AG10803 (cell line): ENCODE results near the gene DROSHA.
"Not testable (repeated sequence)": the region's sequence is repeated elsewhere in the genome, so short reads cannot be mapped to it uniquely, and the experiment has no call there.

ENCODE experiments used
- DNase-seq: peaks from one replicate; pipeline ENCODE4 v3.0.0; 2010; ENCODE audit warnings: low read depth
- H3K4me3 ChIP-seq: 2 replicates; pipeline ENCODE4 v1.5.1; 2011; ENCODE audit warnings: mild to moderate bottlenecking, low read length, control low read depth
- TF ChIP-seq, protein P1 (sequence below): conservative IDR thresholded peaks from 2 replicates; pipeline ENCODE4 v1.5.1; 2011; ENCODE audit warnings: mild to moderate bottlenecking, low read length, control low read depth, inconsistent platforms

Gene DROSHA

GRCh38 chr5:31396611-31397295, 135.1 kb downstream of the DROSHA start:
- TF ChIP-seq, protein P1, sequence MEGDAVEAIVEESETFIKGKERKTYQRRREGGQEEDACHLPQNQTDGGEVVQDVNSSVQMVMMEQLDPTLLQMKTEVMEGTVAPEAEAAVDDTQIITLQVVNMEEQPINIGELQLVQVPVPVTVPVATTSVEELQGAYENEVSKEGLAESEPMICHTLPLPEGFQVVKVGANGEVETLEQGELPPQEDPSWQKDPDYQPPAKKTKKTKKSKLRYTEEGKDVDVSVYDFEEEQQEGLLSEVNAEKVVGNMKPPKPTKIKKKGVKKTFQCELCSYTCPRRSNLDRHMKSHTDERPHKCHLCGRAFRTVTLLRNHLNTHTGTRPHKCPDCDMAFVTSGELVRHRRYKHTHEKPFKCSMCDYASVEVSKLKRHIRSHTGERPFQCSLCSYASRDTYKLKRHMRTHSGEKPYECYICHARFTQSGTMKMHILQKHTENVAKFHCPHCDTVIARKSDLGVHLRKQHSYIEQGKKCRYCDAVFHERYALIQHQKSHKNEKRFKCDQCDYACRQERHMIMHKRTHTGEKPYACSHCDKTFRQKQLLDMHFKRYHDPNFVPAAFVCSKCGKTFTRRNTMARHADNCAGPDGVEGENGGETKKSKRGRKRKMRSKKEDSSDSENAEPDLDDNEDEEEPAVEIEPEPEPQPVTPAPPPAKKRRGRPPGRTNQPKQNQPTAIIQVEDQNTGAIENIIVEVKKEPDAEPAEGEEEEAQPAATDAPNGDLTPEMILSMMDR: no peak
- H3K4me3 ChIP-seq: no peak overlapping the region
- no peak for DNase-seq

GRCh38 chr5:31395450-31396045, 136.3 kb downstream of the DROSHA start:
- DNase-seq, H3K4me3 ChIP-seq: not testable (repeated sequence)

- DNase-seq: no peak
- H3K4me3 ChIP-seq: no peak overlapping the region
- TF ChIP-seq, protein P1: no peak
Observed at GRCh38 chr5:31393126-31393525, 138.8 kb downstream of the DROSHA start.

DNA sequence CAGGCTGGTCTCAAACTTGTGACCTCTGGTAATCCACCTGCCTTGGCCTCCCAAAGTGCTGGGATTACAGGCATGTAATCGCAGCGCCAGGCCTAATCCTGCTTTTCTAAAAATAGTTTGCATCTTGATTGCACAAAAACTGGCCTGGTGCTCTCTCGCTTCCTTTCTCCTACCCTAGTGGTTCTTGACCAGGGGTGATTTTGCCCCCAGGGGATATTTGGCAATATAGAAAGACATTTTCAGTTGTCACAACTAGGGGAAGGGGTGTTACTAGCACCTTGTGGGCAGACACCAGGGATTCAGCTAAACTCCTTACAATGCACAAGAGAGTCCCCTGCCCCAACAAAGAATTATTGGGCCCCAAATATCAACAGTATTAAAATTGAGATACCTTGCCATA, 139.8 kb downstream of the DROSHA start:
- H3K4me3 ChIP-seq: no peak overlapping the region
- no peak for DNase-seq
- TF ChIP-seq, protein P1: no peak

GRCh38 chr5:31390256-31390655, 141.6 kb downstream of the DROSHA start:
- DNase-seq: no peak
- TF ChIP-seq, protein P1: no peak
- H3K4me3 ChIP-seq: no peak overlapping the region

DNA sequence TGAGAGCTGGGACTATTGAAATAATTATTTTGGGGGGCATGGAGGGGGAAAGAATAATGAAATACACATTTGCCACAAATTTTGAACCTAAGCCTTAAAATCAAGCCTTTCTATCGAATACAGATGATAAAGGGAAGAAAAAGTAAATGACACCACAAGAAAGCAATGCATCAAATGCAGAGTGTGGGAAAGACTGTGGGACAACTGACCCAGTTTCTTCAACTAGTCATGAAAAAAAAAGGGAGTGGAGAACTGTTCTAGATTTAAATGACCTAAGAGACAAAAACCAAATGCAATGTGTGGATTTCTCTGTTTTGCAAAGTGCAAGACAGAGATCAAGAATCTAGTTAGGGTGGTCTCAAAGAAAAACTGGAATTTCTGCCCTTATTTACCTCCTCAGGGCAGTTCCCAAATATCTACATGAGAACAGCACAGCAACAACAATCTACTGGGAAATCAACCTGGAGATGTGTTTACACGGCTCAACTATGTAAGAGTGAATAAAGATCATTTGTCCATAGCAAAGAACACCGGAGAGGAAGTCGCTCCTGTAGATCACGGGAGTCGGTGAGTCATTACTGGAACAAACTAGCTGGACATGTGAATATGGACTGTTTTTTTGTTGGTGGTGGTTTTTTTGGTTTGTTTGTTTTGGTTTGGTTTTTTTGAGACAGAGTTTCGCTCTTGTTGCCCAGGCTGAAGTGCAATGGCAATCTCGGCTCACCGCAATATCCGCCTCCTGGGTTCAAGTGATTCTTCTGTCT, 145.9 kb downstream of the DROSHA start:
- TF ChIP-seq, protein P1: no peak
- no peak overlapping the region for H3K4me3 ChIP-seq
- DNase-seq: no peak

- TF ChIP-seq, protein P1: no peak
- no peak overlapping the region for H3K4me3 ChIP-seq
- no peak for DNase-seq
Observed at GRCh38 chr5:31383734-31384133, 148.2 kb downstream of the DROSHA start.
